Smooth muscle cell (in vitro differentiated cells): ENCODE data around the gene SPOCK3. TPM values are rescaled to one million over a fixed set of nuclear protein-coding genes. Genes with fewer than 3 reads are reported as not detected.

Experiments used
- DNase-seq: peaks from one replicate; lab custom pipeline; 2025; ENCODE audit not compliant: unreplicated experiment; lab: John Stamatoyannopoulos, UW
- H2AFZ ChIP-seq: fragments of 200-600 bp; sonication (generic); 2 replicates; pipeline ENCODE4 v1.6.0; 2016; ENCODE audit warnings: antibody characterized with exemption, low read depth, mild to moderate bottlenecking
- H3F3A ChIP-seq: fragments of 200-600 bp; sonication (generic); 2 replicates; pipeline ENCODE4 v1.6.0; 2017; ENCODE audit warnings: antibody characterized with exemption, low read depth
- H3K27ac ChIP-seq: fragments of 200-600 bp; sonication (generic); 2 replicates; pipeline ENCODE4 v1.5.1; 2016; ENCODE audit warnings: low read depth, mild to moderate bottlenecking
- H3K27me3 ChIP-seq: fragments of 200-600 bp; sonication (generic); 2 replicates; pipeline ENCODE4 v1.6.1; 2016; ENCODE audit warnings: low read depth, mild to moderate bottlenecking
- H3K36me3 ChIP-seq: fragments of 200-600 bp; sonication (generic); 2 replicates; pipeline ENCODE4 v1.5.1; 2016; ENCODE audit warnings: low read depth
- H3K4me1 ChIP-seq: fragments of 200-600 bp; sonication (generic); 2 replicates; pipeline ENCODE4 v1.5.1; 2016; ENCODE audit warnings: low read depth
- H3K4me2 ChIP-seq: fragments of 200-600 bp; sonication (generic); 2 replicates; pipeline ENCODE4 v1.6.0; 2016; ENCODE audit warnings: mild to moderate bottlenecking
- H3K4me3 ChIP-seq: fragments of 200-600 bp; sonication (generic); 2 replicates; pipeline ENCODE4 v1.5.1; 2016; ENCODE audit warnings: mild to moderate bottlenecking
- H3K79me2 ChIP-seq: fragments of 200-600 bp; sonication (generic); 2 replicates; pipeline ENCODE4 v1.6.0; 2016; ENCODE audit warnings: low read depth, mild to moderate bottlenecking
- H3K9ac ChIP-seq: fragments of 200-600 bp; sonication (generic); 2 replicates; pipeline ENCODE4 v1.6.0; 2016; ENCODE audit warnings: low read depth
- H3K9me3 ChIP-seq: fragments of 200-600 bp; sonication (generic); replicated peaks from 2 replicates; pipeline ENCODE4 v1.5.1; 2016; ENCODE audit warnings: low read depth
- H4K20me1 ChIP-seq: fragments of 200-600 bp; sonication (generic); 2 replicates; pipeline ENCODE4 v1.6.0; 2016; ENCODE audit warnings: low read depth
- WGBS: methylation state at CpG from one replicate; pipeline ENCODE4 v1.1.7; 2016; ENCODE audit warnings: low lambda C conversion rate; 5-methylcytosine and 5-hydroxymethylcytosine counted together
- polyA plus RNA-seq: library from polyadenylated mRNA; unstranded; fragments of >200 nt; fragmentation: Nextera tagmentation; extraction: Ambion mirVana; gene quantifications from 2 replicates; pipeline ENCODE4 v1.2.1, GENCODE V29; 2016
- total RNA-seq: library from RNA; depleted of rRNA; stranded (reverse); fragments of >200 nt; gene quantifications from 2 replicates; pipeline ENCODE4 v1.2.3, GENCODE V29; 2014
- TF ChIP-seq, protein P1 (sequence below): fragments of 200-600 bp; sonication (generic); IDR thresholded peaks from 2 replicates; pipeline ENCODE4 v1.5.1; 2017; ENCODE audit warnings: borderline replicate concordance, mild to moderate bottlenecking, antibody characterized with exemption; ENCODE audit not compliant: insufficient read depth, poor library complexity, severe bottlenecking

The SPOCK3 gene
- total and polyA plus RNA-seq, 2 experiments from 2014 or later = 0.49 TPM; not detected in 1

DNA sequence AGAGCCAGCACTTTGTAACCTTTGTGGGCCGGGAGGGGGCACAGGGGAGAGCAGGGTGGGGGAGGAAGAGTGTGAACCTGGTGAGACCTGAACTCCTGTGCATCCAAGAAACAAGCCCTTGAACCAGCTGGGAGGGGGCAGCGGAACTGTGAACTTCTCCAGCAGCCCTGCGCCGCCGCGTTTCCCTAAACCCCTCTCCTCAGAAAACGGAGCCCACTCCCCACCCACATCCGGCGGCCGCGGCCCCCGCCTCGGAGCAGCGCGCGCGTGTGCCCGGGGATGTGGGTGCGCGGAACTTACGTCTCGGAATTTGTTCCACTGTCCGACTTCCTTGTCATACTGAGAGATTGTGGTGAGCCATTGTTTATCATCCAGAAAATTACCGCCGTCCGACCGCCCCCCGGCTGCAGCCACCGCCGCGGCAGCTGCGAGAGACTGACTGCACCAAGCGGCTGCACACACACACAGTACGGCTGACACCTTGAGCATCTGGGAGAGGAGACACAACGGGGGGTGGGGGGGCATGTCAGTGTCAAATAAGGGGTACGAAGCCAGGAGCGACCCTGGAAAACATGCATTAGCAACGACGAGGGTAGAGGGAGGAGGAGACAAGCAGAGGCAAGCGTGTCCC lies 494 bp downstream of the SPOCK3 start:
- Histone ChIP-seq H3K9ac (no peak overlapping the region), H3K4me2 (peak overlapping the region; percentile 94)

DNA sequence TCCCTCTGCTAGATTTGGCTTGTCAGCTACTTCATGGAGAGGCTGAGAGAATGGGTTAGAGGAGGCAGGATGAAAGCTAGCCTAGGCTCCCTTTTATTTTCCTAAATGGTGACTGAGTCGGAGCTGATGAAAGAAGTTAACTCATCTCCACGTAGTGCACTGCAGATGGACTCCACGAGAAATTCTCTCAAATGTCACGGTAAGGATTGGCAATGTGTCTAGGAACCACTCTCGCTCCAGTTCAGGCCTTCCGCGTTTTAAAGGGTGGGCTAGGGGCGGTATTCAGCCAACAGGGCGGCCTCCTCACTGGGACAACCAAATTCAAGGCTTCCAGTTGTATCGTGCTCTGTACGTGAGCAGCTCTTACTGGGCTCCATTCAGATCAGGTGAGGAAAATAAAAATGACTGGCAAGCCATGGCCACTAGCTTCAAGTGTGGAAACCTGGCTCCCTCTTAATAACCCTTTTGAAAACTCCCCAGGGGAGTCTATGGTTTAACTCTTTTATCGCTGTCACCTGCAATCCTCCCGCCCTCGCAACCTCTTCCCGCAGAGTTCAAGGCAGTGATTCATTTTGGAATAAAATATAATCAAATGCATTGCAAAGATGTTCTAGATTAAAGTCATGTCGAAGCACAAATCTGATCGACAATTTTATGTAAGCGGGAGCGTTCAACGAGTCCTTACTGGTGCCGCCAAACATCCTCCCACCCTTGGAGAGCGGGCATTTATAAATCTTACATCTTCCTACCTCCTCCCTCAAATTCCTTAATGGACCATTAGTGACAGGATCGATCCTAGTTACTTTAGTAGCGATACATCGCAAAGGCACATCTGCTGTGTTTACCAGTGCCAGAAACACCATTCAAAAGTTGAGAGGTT lies 1.2 kb downstream of the SPOCK3 start:
- Histone ChIP-seq H3K9me3 (no peaks in the 10 kb centered on the region), H2AFZ (peak overlapping the region; percentile 34), H3K4me3 (peak overlapping the region; percentile 56), H3K27me3 (peaks cover 72% of the 10 kb centered on the region), H3K36me3 (no peaks in the 10 kb centered on the region), H3K27ac (no peak overlapping the region), H3F3A (no peaks in the 10 kb centered on the region), H3K9ac (no peak overlapping the region), H3K4me1 (no peaks in the 10 kb centered on the region), H3K4me2 (peak overlapping the region; percentile 94), H3K79me2 (no peaks in the 10 kb centered on the region), H4K20me1 (no peaks in the 10 kb centered on the region)
- TF ChIP-seq, protein P1, sequence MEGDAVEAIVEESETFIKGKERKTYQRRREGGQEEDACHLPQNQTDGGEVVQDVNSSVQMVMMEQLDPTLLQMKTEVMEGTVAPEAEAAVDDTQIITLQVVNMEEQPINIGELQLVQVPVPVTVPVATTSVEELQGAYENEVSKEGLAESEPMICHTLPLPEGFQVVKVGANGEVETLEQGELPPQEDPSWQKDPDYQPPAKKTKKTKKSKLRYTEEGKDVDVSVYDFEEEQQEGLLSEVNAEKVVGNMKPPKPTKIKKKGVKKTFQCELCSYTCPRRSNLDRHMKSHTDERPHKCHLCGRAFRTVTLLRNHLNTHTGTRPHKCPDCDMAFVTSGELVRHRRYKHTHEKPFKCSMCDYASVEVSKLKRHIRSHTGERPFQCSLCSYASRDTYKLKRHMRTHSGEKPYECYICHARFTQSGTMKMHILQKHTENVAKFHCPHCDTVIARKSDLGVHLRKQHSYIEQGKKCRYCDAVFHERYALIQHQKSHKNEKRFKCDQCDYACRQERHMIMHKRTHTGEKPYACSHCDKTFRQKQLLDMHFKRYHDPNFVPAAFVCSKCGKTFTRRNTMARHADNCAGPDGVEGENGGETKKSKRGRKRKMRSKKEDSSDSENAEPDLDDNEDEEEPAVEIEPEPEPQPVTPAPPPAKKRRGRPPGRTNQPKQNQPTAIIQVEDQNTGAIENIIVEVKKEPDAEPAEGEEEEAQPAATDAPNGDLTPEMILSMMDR = no peak
- 16% methylated on average over 25 of the region's 25 CpGs for WGBS
- DNase-seq = no peak

More for the DNA sequence above, 494 bp downstream of the SPOCK3 start:
- Histone ChIP-seq H3K9me3 (no peaks in the 10 kb centered on the region), H3F3A (no peaks in the 10 kb centered on the region), H4K20me1 (no peaks in the 10 kb centered on the region), H3K79me2 (no peaks in the 10 kb centered on the region), H3K27ac (no peak overlapping the region), H3K4me1 (no peaks in the 10 kb centered on the region), H3K27me3 (peaks cover 80% of the 10 kb centered on the region), H2AFZ (peak overlapping the region; percentile 34), H3K36me3 (no peaks in the 10 kb centered on the region), H3K4me3 (peak overlapping the region; percentile 56)
- WGBS = under 1% methylated on average over 40 of the region's 40 CpGs
- TF ChIP-seq, protein P1 = no peak
- DNase-seq = no peak

DNA sequence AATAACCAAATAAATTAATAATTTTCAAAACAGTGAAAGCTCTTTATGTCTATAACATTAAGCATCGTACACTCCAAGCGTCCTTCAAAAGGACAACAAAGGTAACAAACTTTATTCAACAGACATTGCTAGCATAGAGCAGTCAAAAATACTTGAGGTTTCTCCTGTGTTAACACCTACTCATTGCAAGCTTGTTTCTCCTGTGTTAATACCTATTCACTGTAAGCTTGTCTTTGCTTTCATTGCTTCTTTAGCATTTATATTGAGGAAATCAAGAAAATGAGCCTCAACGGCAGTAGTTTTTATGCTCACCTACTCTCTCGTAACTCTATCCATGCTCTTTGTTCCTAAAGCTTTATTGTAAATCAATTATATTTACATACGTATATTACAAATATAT lies 3.5 kb downstream of the SPOCK3 start:
- no peaks in the 10 kb centered on the region for H3K4me1 ChIP-seq
- no peaks in the 10 kb centered on the region for H3F3A ChIP-seq
- no peaks in the 10 kb centered on the region for H4K20me1 ChIP-seq
- no peak overlapping the region for H3K9ac ChIP-seq
- no peak overlapping the region for H3K27ac ChIP-seq
- H3K36me3 ChIP-seq = no peaks in the 10 kb centered on the region
- H3K9me3 ChIP-seq = no peaks in the 10 kb centered on the region
- no peak overlapping the region for H2AFZ ChIP-seq
- no peak overlapping the region for H3K4me3 ChIP-seq
- 79% methylated on average over 5 of the region's 5 CpGs for WGBS
- DNase-seq = no peak
- H3K27me3 ChIP-seq = peaks cover 50% of the 10 kb centered on the region
- H3K4me2 ChIP-seq = no peak overlapping the region
- TF ChIP-seq, protein P1 = no peak
- no peaks in the 10 kb centered on the region for H3K79me2 ChIP-seq
